HepG2 (cell line): ENCODE measurements around the gene CD72. TPM values are rescaled to one million over a fixed set of nuclear protein-coding genes. Genes with fewer than 3 reads are reported as not detected.

Experiments
- JARID2 ChIP-seq: sonication (generic); formaldehyde crosslinking; IDR thresholded peaks from 2 replicates; pipeline ENCODE4 v1.8.1; 2023; ENCODE audit warnings: missing genetic modification reagents, inconsistent platforms; ENCODE audit not compliant: insufficient replicate concordance
- KLF12 ChIP-seq: sonication (generic); formaldehyde crosslinking; IDR thresholded peaks from 2 replicates; pipeline ENCODE4 v1.4.0; 2020; ENCODE audit warnings: missing genetic modification reagents, borderline replicate concordance
- MAFG ChIP-seq: sonication (generic); formaldehyde crosslinking; IDR thresholded peaks from 2 replicates; pipeline ENCODE4 v1.5.1; 2020; ENCODE audit warnings: mild to moderate bottlenecking, missing genetic modification reagents
- MEIS2 ChIP-seq: sonication (generic); formaldehyde crosslinking; IDR thresholded peaks from 2 replicates; pipeline ENCODE4 v1.9.0; 2021; ENCODE audit warnings: mild to moderate bottlenecking, missing genetic modification reagents
- MIER2 ChIP-seq: IDR thresholded peaks from 2 replicates; pipeline ENCODE4 v1.6.1; 2016; ENCODE audit warnings: missing biosample characterization, missing genetic modification reagents
- PHF21A ChIP-seq: sonication (generic); formaldehyde crosslinking; IDR thresholded peaks from 2 replicates; pipeline ENCODE4 v1.5.0; 2020; ENCODE audit warnings: mild to moderate bottlenecking, missing genetic modification reagents
- RXRB ChIP-seq: IDR thresholded peaks from 2 replicates; pipeline ENCODE4 v1.6.1; 2016; ENCODE audit warnings: borderline replicate concordance, missing genetic modification reagents, missing compliant biosample characterization
- THAP11 ChIP-seq: IDR thresholded peaks from 2 replicates; pipeline ENCODE4 v1.6.1; 2016; ENCODE audit warnings: missing biosample characterization, missing genetic modification reagents
- ZFX ChIP-seq: sonication (generic); formaldehyde crosslinking; IDR thresholded peaks from 2 replicates; pipeline ENCODE4 v1.4.0; 2020; ENCODE audit warnings: mild to moderate bottlenecking, low read depth, missing genetic modification reagents, moderate library complexity
- ZNF24 ChIP-seq: fragments of 450-650 bp; IDR thresholded peaks from 2 replicates; pipeline ENCODE4 v1.6.1; 2017; ENCODE audit warnings: antibody characterized with exemption, mild to moderate bottlenecking
- ZNF253 ChIP-seq: sonication (generic); formaldehyde crosslinking; IDR thresholded peaks from 2 replicates; pipeline ENCODE4 v1.8.0; 2022; ENCODE audit warnings: mild to moderate bottlenecking, missing genetic modification reagents, borderline replicate concordance
- ZNF776 ChIP-seq: sonication (generic); formaldehyde crosslinking; IDR thresholded peaks from 2 replicates; pipeline ENCODE4 v1.4.0; 2020; ENCODE audit warnings: mild to moderate bottlenecking, missing genetic modification reagents
- polyA plus RNA-seq, 8 experiments: library from polyadenylated mRNA; depleted of rRNA in 3 of 8; stranded (reverse) in 7 of 8; unstranded in 1 of 8; fragments of >200 nt; fragmentation: Illumina TruSeq in 4 of 8; extraction: Trizol in 4 of 8; gene quantifications; 2 replicates each; pipeline versions ENCODE4 v1.2.1 to v1.2.3, GENCODE V29; 2011 to 2016; ENCODE audit warnings: low read depth in 4 of 8, missing spikeins in 1 of 8, mixed read lengths in 1 of 8; ENCODE audit not compliant: insufficient read depth in 1 of 8
- total RNA-seq, 5 experiments: library from RNA; depleted of rRNA; stranded (reverse); fragments of >200 nt; fragmentation: Illumina TruSeq; extraction: Trizol; gene quantifications; 2 replicates each; pipeline ENCODE4 v1.2.3, GENCODE V29; 2016; ENCODE audit warnings: low read depth in 1 of 5
- TF ChIP-seq, protein P1 (sequence below): sonication (generic); formaldehyde crosslinking; IDR thresholded peaks from 2 replicates; pipeline ENCODE4 v1.4.0; 2020; ENCODE audit warnings: missing genetic modification reagents, borderline replicate concordance
- TF ChIP-seq, protein P2 (sequence below): sonication (generic); formaldehyde crosslinking; IDR thresholded peaks from 2 replicates; pipeline ENCODE4 v1.5.0; 2020; ENCODE audit warnings: mild to moderate bottlenecking, missing genetic modification reagents, borderline replicate concordance
- TF ChIP-seq, protein P3 (sequence below): sonication (generic); formaldehyde crosslinking; IDR thresholded peaks from 2 replicates; pipeline ENCODE4 v1.4.0; 2020; ENCODE audit warnings: mild to moderate bottlenecking, missing genetic modification reagents

CD72 gene
- total and polyA plus RNA-seq, 2 of the 13 experiments (the other 11 are each of a cell fraction or from before 2014, with no cell fraction given), result 0.18 to 1.1 TPM

DNA sequence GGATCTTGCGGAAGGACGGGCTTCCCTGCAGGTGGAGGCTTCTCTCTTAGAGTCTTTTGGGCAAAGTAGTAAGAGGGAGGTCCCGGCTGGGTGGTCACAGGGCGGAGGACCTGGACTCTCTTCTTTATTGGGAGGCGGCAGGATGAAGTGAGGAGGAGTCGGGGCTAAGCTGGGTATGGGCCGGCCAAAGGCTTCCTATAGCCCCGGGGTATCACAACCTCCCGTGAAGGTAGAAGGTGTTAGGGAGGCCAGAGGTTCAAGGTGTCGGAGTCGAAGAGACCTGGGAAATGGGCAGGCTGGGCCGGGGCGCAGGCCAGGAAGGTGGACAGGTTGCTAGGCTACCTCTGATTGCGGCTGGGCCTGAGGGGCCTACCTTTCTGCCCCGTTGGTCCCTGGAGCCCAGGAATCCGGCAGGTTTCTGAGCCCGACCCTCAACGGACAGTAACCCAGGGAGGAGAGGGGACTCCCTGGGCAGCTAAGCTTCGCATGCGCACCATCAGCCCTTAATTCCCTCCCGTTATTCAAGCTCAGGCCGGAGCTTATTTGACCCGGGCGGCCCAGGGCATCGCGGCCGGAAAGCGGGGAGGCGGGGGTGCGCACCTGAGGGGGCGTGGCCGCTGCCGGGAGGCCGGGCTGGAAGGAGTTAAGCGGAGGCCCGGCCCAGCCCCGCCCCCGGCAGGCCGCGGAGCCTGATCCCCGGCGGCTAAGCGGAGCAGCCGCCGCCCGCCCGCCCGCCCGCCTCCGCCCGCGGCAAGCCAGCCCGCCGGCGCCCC is 13.4 kb downstream of the CD72 start, which contains the start of gene TESK1 (continued):
- TF ChIP-seq MAFG (CRISPR knock-in tag), result 0 out of 2 replicates have a peak, but pooled peaks have one; percentile 46
- peak; percentile 85 for TF ChIP-seq ZFX
- TF ChIP-seq, protein P1, sequence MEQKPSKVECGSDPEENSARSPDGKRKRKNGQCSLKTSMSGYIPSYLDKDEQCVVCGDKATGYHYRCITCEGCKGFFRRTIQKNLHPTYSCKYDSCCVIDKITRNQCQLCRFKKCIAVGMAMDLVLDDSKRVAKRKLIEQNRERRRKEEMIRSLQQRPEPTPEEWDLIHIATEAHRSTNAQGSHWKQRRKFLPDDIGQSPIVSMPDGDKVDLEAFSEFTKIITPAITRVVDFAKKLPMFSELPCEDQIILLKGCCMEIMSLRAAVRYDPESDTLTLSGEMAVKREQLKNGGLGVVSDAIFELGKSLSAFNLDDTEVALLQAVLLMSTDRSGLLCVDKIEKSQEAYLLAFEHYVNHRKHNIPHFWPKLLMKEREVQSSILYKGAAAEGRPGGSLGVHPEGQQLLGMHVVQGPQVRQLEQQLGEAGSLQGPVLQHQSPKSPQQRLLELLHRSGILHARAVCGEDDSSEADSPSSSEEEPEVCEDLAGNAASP (CRISPR knock-in tag), result peak; percentile 34; the same call in 1 of the 2 replicates
- TF ChIP-seq ZNF24, result 0 out of 2 replicates have a peak, but pooled peaks have one; percentile 18
- no peak for TF ChIP-seq ZNF253
- TF ChIP-seq, protein P2, sequence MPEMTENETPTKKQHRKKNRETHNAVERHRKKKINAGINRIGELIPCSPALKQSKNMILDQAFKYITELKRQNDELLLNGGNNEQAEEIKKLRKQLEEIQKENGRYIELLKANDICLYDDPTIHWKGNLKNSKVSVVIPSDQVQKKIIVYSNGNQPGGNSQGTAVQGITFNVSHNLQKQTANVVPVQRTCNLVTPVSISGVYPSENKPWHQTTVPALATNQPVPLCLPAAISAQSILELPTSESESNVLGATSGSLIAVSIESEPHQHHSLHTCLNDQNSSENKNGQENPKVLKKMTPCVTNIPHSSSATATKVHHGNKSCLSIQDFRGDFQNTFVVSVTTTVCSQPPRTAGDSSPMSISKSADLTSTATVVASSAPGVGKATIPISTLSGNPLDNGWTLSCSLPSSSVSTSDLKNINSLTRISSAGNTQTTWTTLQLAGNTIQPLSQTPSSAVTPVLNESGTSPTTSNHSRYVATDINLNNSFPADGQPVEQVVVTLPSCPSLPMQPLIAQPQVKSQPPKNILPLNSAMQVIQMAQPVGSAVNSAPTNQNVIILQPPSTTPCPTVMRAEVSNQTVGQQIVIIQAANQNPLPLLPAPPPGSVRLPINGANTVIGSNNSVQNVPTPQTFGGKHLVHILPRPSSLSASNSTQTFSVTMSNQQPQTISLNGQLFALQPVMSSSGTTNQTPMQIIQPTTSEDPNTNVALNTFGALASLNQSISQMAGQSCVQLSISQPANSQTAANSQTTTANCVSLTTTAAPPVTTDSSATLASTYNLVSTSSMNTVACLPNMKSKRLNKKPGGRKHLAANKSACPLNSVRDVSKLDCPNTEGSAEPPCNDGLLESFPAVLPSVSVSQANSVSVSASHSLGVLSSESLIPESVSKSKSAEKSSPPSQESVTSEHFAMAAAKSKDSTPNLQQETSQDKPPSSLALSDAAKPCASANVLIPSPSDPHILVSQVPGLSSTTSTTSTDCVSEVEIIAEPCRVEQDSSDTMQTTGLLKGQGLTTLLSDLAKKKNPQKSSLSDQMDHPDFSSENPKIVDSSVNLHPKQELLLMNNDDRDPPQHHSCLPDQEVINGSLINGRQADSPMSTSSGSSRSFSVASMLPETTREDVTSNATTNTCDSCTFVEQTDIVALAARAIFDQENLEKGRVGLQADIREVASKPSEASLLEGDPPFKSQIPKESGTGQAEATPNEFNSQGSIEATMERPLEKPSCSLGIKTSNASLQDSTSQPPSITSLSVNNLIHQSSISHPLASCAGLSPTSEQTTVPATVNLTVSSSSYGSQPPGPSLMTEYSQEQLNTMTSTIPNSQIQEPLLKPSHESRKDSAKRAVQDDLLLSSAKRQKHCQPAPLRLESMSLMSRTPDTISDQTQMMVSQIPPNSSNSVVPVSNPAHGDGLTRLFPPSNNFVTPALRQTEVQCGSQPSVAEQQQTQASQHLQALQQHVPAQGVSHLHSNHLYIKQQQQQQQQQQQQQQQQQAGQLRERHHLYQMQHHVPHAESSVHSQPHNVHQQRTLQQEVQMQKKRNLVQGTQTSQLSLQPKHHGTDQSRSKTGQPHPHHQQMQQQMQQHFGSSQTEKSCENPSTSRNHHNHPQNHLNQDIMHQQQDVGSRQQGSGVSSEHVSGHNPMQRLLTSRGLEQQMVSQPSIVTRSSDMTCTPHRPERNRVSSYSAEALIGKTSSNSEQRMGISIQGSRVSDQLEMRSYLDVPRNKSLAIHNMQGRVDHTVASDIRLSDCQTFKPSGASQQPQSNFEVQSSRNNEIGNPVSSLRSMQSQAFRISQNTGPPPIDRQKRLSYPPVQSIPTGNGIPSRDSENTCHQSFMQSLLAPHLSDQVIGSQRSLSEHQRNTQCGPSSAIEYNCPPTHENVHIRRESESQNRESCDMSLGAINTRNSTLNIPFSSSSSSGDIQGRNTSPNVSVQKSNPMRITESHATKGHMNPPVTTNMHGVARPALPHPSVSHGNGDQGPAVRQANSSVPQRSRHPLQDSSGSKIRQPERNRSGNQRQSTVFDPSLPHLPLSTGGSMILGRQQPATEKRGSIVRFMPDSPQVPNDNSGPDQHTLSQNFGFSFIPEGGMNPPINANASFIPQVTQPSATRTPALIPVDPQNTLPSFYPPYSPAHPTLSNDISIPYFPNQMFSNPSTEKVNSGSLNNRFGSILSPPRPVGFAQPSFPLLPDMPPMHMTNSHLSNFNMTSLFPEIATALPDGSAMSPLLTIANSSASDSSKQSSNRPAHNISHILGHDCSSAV (CRISPR knock-in tag), result peak; percentile 64; the same call in 1 of the 2 replicates
- TF ChIP-seq THAP11 (CRISPR knock-in tag), result peak; percentile 38; the same call in 1 of the 2 replicates
- no peak for TF ChIP-seq MIER2 (CRISPR knock-in tag)
- TF ChIP-seq RXRB (CRISPR knock-in tag), result 0 out of 2 replicates have a peak, but pooled peaks have one; percentile 22
- TF ChIP-seq MEIS2 (CRISPR knock-in tag), result peak; percentile 77
- TF ChIP-seq JARID2 (CRISPR knock-in tag), result no peak
- TF ChIP-seq ZNF776 (CRISPR knock-in tag), result no peak
- TF ChIP-seq, protein P3, sequence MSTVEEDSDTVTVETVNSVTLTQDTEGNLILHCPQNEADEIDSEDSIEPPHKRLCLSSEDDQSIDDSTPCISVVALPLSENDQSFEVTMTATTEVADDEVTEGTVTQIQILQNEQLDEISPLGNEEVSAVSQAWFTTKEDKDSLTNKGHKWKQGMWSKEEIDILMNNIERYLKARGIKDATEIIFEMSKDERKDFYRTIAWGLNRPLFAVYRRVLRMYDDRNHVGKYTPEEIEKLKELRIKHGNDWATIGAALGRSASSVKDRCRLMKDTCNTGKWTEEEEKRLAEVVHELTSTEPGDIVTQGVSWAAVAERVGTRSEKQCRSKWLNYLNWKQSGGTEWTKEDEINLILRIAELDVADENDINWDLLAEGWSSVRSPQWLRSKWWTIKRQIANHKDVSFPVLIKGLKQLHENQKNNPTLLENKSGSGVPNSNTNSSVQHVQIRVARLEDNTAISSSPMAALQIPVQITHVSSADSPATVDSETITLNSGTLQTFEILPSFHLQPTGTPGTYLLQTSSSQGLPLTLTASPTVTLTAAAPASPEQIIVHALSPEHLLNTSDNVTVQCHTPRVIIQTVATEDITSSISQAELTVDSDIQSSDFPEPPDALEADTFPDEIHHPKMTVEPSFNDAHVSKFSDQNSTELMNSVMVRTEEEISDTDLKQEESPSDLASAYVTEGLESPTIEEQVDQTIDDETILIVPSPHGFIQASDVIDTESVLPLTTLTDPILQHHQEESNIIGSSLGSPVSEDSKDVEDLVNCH, result no peak
- TF ChIP-seq PHF21A (CRISPR knock-in tag), result peak; percentile 56; the same call in 1 of the 2 replicates
- peak; percentile 85; the same call in 1 of the 2 replicates for TF ChIP-seq KLF12
